ENCODE measurements around the gene SLC66A1. TPM values are rescaled to one million over a fixed set of nuclear protein-coding genes. Genes with fewer than 3 reads are reported as not detected.

The SLC66A1 gene
- total RNA-seq, 1 donor from 2014 or later, result 15.3 TPM

GRCh38 chr1:19305880-19306279 lies 6.2 kb upstream of the SLC66A1 start:
- no peak for DNase-seq (ENCODE audit: low read depth, low spot score)

DNA sequence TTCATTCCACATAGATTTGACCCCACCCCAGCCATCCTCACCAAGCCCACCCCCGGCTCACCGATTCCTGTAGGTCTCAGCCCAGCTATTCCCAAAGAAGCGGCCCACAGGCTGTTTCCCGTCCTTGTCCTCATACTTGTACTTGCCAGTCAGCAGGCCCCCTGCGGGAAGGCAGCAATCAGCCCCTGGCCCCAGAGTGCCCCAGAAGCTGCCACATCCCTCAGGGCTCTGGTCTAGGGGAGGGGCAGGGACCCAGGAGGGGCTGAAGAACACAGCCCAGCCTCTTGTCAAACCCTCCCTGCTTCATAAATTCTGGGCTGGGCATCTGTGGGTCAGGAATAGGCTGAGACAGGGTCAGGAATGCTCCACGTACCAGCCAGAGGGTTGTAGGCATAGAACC lies 5.2 kb upstream of the SLC66A1 start:
- no peak for DNase-seq (ENCODE audit: low read depth, low spot score)

DNA sequence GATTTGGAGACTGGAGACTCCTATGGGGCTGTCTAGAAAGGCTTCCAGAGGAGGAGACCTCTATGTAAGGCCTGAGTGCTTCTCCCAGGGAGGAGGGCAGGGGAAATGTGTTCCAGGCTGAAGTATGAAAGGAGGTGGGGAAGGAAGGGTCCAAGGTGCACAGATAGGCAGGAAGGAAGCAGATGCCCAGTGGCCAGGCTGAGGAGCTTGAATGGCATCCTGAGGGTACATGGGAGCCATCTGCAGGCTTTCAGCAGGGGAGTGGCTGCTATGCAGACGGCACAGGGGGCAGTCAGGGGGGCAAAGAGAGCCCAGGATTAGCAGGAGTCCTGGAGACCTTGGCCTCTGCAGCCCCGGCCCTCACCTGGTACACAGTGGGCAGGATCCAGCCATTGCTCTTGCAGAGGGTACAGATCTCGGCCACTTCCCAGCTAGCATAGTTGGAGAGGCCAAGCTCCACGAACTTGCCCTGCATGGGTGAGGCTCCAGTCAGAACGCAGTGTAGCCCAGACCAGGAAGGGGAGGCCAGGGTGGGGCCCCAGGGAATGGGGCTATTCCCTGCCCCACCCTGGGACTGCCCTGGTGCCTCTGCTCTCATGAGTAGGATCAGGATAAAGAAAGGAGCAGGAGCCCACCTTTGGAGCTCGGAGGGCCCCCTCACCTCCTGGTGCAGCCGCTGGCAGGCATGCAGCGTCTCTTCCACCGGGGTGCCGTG lies 4.2 kb upstream of the SLC66A1 start:
- DNase-seq (ENCODE audit: low read depth, low spot score), result no peak

DNA sequence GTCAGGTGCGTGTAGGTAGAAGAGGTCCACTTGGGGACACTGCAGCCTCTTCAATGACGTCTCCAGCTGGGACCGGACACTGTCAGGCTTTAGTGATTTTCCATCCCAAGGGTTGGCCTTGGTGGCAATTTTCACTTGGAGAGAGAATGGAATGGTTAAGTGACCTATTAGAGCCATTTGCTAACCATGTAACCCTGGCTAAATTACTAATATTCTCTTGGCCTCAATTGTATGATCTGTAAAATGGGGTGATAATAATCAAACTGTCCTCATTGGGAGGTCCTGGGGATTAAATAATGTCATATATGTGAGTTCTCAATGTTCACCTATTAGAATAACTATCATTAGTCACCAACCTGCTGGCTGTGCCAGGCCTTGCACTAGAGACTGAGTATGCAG lies 3.6 kb upstream of the SLC66A1 start:
- DNase-seq (ENCODE audit: low read depth, low spot score), result no peak

- DNase-seq (ENCODE audit: low read depth, low spot score), result no peak
Observed at GRCh38 chr1:19309123-19309813, 2.9 kb upstream of the SLC66A1 start.

DNA sequence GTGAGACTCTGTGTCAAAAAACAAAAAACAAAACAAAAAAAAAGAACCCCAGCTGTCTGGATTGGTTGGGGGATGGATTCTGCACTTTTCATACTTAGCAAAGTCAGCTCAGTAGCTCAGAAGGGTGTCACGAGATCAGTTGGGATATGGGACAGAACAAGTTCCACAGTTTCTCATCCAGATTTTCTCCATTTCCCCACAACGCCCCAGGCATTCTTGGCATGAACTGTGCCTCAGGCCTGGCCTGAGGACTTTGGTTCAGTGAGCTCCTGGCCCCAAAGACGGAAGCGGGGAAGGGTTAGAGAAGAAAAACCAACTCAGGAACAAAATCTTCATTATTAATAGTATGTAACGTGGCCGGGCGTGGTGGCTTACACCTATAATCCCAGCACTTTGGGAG lies 2.1 kb upstream of the SLC66A1 start:
- DNase-seq (ENCODE audit: low read depth, low spot score), result no peak

DNA sequence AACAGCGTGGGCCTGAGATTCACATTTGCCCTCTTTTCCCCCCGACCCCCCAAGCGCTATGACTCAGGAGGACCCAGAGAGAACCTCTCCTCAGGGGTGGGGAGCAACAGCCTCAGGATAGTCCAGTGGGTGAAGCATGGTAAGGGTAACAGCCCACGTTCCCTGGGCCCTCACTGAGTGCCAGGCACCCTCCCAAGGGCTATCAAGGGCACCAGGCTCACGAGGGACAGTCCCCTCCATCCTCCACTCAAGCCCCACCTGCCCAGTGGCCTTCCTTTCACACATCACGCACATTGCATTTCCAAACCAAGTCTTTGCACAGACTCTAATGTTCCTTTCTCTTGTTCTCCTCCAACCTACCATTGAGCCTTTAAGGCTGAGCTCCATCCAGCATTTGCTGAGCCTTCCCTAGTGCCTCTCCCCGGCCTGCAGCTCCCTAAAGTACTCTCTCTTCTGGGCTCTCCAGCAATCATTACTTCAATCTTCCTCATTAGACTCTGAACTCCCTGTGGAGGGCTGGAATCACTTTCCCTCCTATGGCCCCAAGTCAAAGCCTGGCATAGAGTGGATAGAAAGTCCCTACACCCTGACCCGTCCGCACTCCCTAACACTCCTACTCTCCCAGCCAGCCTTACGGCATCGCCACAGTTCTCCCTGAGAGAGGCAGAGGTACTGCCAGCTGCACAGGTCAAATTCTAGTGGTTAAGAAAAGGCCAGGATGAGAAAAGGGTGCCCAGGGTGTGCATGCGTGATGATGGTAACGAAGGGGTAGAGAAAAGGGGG lies 1.2 kb upstream of the SLC66A1 start:
- DNase-seq (ENCODE audit: low read depth, low spot score), result no peak

DNA sequence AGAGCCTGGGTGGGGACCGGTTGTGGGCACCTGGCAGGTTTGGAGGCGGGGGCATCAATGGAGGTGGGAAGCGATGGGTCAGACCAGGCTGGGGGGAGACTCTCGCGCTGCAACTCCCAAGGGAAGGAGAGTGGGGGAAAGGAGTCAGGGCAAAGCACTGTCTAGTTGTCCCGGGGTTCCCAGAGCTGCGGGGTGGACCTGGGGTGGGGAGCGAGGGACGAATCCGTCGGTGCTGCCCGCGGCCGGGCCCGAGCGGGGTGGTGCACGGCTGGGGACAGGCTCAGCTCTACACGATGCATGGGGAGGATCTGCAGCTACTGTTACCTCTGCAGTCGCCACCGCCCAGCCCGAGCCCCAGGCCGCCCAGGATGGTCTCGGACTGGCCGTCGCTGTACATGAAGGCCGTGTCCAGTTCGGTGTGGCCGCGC lies 609 bp upstream of the SLC66A1 start:
- no peak for DNase-seq (ENCODE audit: low read depth, low spot score)

DNA sequence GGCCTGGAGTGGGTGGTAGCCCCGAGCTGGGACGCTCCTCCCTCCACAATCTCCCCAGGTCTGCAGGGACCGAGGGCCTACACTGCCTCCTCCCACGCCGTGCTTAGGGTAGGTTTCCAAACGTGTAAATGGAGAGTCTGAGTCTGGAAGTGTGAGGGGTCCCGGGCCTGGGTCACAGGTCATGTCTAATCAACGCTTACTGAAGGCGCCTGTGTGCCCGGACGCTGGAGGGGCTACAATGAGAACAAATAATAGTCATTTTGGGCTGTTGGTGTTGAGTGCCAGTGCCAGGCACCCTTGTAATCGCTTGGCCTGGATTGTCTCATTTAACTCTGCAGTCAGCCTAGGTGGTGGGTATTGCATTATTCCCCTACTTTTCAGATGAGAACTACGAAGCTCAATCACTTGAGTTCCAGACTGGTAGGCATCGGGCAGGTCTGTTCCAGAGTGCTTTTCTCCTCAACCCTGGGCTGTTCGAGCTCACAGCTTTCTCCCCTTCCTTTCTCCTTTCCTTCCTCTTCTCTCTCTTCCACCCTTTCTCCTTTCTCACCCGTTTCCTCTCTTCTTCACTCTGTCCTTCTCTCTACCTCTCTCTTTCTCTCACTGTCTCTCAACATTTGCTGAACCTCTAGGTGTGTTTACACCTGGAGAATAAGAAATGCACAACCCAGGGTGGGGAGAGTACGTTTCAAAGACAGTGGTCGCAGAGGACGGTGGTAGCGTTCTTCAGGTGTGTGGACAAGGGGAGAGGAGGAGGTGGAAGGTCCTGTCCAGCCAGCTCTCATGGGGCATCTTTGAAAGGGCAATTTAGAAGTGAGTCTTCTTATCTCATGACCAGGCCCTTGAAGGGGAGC lies 883 bp downstream of the SLC66A1 start:
- DNase-seq (ENCODE audit: low read depth, low spot score), result no peak

- DNase-seq (ENCODE audit: low read depth, low spot score), result no peak
Observed at GRCh38 chr1:19313636-19313959, 1.5 kb downstream of the SLC66A1 start.

- DNase-seq (ENCODE audit: low read depth, low spot score), result no peak
Observed at GRCh38 chr1:19313961-19314882, 2.1 kb downstream of the SLC66A1 start.

- DNase-seq (ENCODE audit: low read depth, low spot score), result no peak
Observed at GRCh38 chr1:19315378-19316198, 3.5 kb downstream of the SLC66A1 start.

DNA sequence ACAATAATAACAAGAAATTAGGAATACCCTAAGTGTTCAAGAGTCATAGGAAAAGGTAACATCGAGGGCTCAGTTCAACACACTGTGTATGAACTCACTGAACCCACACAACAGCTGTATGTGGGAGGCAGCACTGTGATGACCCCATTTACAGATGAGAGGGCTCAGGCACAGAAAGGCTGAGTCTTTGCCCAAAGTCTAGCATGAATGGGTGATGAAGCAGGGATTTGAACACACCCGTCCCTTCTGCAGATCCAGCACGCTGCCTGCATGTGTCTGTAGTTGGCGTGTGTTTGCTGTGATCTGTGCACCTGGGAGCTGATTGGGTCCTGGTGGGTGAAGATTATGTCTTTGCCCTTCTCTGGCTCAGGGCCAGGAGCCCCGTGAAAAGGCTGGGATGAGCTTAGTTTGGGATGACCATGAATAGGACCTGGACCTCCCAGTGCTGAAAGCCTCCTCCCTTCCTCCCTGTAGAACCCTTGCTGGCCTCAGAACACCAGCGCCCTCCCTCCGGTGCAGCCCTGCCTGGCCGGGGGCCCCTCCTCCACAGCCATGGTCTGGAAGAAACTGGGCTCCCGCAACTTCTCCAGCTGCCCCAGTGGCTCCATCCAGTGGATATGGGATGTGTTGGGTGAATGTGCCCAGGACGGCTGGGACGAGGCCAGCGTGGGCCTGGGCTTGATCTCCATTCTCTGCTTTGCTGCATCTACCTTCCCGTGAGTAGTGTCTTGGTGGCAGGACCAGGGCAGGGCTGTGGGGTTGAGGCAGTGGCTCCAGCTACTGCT lies 5.2 kb downstream of the SLC66A1 start:
- DNase-seq (ENCODE audit: low read depth, low spot score), result no peak

DNA sequence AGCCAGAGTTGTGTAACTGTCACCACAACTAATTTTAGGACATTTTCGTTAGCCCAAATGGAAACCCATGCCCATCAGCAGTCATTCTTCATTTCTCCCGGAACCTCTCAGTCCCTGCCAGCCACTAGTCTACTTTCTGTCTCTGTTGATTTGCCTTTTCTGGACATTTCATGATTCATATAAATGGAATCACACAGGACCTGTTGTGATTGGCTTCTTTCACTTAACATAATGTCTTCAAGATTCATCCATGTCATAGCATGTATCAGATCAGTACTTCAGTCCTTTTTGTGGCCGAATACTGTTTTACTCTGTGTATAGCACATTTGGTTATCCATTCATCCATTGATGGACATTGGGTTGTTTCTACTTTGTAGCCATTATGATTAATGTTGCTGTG lies 7.1 kb downstream of the SLC66A1 start:
- DNase-seq (ENCODE audit: low read depth, low spot score), result no peak

- DNase-seq (ENCODE audit: low read depth, low spot score), result no peak
Observed at GRCh38 chr1:19321071-19321470, 8.9 kb downstream of the SLC66A1 start.

- no peak for DNase-seq (ENCODE audit: low read depth, low spot score)
Observed at GRCh38 chr1:19322481-19322880, 10.4 kb downstream of the SLC66A1 start.

DNA sequence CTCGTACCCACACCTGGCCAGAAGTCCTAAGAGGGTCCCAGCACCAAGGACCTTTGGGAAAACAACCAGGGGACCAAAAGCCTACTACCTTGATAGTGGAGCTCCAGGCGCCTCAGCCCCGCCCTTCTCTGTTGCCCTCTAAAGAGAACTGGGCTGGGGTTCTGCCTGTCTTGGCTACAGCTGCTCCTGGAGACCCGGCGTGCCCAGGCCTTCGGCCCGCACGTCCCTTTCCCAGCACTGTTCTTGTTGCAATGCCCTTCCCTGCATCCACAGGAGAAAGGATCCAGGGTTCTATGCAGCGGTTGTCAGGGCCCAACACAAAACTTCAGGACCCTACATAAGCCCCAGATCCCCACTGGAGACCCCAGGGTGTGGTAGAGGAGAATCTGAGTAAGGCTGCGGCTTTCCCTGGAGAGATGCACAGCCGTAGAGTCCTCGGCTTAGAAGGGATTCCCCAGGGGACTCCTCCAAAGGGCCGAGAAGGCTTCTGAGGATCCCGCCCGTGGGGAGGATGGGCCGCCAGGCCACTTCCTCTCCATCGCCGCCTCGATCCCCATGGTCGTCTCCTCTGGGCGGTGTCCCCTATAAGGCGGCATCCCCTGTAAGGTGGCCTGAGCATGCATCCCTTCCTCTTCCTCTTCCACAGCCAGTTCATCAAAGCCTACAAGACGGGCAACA lies 12.0 kb downstream of the SLC66A1 start:
- DNase-seq (ENCODE audit: low read depth, low spot score), result no peak

DNA sequence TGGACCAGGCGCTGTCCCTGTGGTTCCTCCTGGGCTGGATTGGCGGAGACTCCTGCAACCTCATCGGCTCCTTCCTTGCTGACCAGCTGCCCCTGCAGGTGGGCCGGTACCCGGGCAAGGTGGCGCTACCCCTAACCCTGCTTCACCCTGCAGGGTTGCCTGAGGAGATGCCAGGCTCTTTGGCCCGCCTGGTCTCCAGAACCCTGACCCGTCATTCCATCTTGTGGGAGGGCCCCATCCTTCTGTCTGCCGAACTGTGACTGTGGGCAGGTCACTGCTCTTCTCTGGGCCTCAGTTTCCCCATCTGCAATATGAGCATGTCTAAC lies 12.5 kb downstream of the SLC66A1 start:
- DNase-seq (ENCODE audit: low read depth, low spot score), result no peak
